ENCODE results near the gene TAX1BP1. TPM values are rescaled to one million over a fixed set of nuclear protein-coding genes. Genes with fewer than 3 reads are reported as not detected.

Gene TAX1BP1
- polyA plus RNA-seq, 1 donor from 2014 or later = 115 TPM

DNA sequence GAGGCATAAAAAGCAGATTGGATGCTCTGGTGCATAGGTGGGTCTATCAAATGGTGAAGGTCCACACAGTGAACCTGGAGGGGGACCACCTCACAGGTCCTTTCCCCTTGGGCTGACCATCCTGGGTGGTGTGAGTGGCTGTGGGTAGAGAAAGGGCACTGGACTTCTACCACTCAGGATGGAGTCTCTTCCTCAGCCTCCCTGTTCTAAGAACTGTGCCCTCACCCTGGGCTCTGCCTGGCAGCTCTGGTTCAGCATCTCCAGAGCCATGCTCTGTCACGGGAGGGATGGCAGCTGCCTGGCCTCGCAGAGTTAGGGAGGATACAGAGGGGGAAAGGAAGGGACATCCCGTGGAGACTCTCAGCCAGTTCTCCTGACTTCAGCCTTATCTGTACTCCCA is 121.8 kb downstream of the TAX1BP1 start:
- Histone ChIP-seq H3K4me3 (ENCODE audit: low read length) (no peak overlapping the region), H3K27me3 (ENCODE audit: insufficient read depth, low read depth, low read length) (no peaks in the 10 kb centered on the region), H3K36me3 (ENCODE audit: insufficient read depth, low read length) (no peaks in the 10 kb centered on the region), H3K4me2 (ENCODE audit: low read length) (no peak overlapping the region), H2AFZ (ENCODE audit: low read depth, low read length) (no peak overlapping the region), H4K20me1 (ENCODE audit: insufficient read depth) (no peaks in the 10 kb centered on the region), H3K9ac (ENCODE audit: low read length) (no peak overlapping the region), H3F3A (ENCODE audit: insufficient read depth, low read length, poor library complexity, severe bottlenecking) (no peaks in the 10 kb centered on the region), H3K27ac (ENCODE audit: low read length) (no peak overlapping the region), H3K9me2 (ENCODE audit: insufficient read depth, low read length) (no peaks in the 10 kb centered on the region), H3K9me3 (ENCODE audit: low read length) (no peaks in the 10 kb centered on the region), H3K79me2 (replicated peaks; ENCODE audit: insufficient read depth, low read length) (no peaks in the 10 kb centered on the region)
- no peak for TF ChIP-seq SMC3 (conservative IDR thresholded peaks at IDR 0.05; ENCODE audit: poor library complexity)
- TF ChIP-seq, protein P1, sequence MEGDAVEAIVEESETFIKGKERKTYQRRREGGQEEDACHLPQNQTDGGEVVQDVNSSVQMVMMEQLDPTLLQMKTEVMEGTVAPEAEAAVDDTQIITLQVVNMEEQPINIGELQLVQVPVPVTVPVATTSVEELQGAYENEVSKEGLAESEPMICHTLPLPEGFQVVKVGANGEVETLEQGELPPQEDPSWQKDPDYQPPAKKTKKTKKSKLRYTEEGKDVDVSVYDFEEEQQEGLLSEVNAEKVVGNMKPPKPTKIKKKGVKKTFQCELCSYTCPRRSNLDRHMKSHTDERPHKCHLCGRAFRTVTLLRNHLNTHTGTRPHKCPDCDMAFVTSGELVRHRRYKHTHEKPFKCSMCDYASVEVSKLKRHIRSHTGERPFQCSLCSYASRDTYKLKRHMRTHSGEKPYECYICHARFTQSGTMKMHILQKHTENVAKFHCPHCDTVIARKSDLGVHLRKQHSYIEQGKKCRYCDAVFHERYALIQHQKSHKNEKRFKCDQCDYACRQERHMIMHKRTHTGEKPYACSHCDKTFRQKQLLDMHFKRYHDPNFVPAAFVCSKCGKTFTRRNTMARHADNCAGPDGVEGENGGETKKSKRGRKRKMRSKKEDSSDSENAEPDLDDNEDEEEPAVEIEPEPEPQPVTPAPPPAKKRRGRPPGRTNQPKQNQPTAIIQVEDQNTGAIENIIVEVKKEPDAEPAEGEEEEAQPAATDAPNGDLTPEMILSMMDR (IDR thresholded peaks at IDR 0.05; ENCODE audit: poor library complexity, severe bottlenecking) = no peak
- TF ChIP-seq EZH2 (IDR thresholded peaks at IDR 0.05; ENCODE audit: borderline replicate concordance, insufficient read depth, low read length, poor library complexity, severe bottlenecking) = no peak
- no peak for TF ChIP-seq TAF1 (IDR thresholded peaks at IDR 0.05; ENCODE audit: low read depth)
- TF ChIP-seq RAD21 (conservative IDR thresholded peaks at IDR 0.05) = no peak
- TF ChIP-seq POLR2AphosphoS5 (IDR thresholded peaks at IDR 0.05) = no peak
- TF ChIP-seq, protein P2, sequence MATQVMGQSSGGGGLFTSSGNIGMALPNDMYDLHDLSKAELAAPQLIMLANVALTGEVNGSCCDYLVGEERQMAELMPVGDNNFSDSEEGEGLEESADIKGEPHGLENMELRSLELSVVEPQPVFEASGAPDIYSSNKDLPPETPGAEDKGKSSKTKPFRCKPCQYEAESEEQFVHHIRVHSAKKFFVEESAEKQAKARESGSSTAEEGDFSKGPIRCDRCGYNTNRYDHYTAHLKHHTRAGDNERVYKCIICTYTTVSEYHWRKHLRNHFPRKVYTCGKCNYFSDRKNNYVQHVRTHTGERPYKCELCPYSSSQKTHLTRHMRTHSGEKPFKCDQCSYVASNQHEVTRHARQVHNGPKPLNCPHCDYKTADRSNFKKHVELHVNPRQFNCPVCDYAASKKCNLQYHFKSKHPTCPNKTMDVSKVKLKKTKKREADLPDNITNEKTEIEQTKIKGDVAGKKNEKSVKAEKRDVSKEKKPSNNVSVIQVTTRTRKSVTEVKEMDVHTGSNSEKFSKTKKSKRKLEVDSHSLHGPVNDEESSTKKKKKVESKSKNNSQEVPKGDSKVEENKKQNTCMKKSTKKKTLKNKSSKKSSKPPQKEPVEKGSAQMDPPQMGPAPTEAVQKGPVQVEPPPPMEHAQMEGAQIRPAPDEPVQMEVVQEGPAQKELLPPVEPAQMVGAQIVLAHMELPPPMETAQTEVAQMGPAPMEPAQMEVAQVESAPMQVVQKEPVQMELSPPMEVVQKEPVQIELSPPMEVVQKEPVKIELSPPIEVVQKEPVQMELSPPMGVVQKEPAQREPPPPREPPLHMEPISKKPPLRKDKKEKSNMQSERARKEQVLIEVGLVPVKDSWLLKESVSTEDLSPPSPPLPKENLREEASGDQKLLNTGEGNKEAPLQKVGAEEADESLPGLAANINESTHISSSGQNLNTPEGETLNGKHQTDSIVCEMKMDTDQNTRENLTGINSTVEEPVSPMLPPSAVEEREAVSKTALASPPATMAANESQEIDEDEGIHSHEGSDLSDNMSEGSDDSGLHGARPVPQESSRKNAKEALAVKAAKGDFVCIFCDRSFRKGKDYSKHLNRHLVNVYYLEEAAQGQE (IDR thresholded peaks at IDR 0.05; ENCODE audit: borderline replicate concordance) = no peak
- TF ChIP-seq EP300 (conservative IDR thresholded peaks at IDR 0.05; ENCODE audit: poor library complexity, severe bottlenecking) = no peak
- TF ChIP-seq MXI1 (conservative IDR thresholded peaks at IDR 0.05; ENCODE audit: poor library complexity, severe bottlenecking) = no peak

DNA sequence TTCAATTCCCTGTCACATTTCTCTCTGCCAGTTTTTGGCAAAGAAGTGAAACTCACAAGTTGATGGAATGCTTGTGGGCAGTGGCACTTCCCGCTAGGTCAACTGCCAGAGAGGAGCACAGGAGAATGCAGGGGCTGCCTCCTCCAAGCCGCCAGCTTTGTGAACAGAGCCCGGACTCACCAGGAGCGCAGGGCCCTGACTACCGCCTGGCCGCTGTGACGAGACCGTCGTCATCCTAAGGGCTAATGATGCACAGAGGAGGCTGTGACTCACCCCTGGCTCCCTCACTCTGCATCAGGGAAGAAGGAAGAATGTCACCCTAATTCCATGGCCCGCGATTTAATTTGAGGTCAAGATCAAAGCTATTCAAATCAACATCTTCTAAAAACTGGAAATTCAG is 123.9 kb downstream of the TAX1BP1 start:
- no peak overlapping the region for H3K4me3 ChIP-seq (ENCODE audit: low read length)
- no peaks in the 10 kb centered on the region for H3K9me3 ChIP-seq (ENCODE audit: low read length)
- H2AFZ ChIP-seq (ENCODE audit: low read depth, low read length) = no peak overlapping the region
- H3F3A ChIP-seq (ENCODE audit: insufficient read depth, low read length, poor library complexity, severe bottlenecking) = peaks cover 3% of the 10 kb centered on the region
- H3K79me2 ChIP-seq (replicated peaks; ENCODE audit: insufficient read depth, low read length) = no peaks in the 10 kb centered on the region
- no peaks in the 10 kb centered on the region for H4K20me1 ChIP-seq (ENCODE audit: insufficient read depth)
- H3K9me2 ChIP-seq (ENCODE audit: insufficient read depth, low read length) = no peaks in the 10 kb centered on the region
- no peak overlapping the region for H3K27ac ChIP-seq (ENCODE audit: low read length)
- H3K9ac ChIP-seq (ENCODE audit: low read length) = no peak overlapping the region
- H3K36me3 ChIP-seq (ENCODE audit: insufficient read depth, low read length) = no peaks in the 10 kb centered on the region
- no peak overlapping the region for H3K4me2 ChIP-seq (ENCODE audit: low read length)
- no peaks in the 10 kb centered on the region for H3K27me3 ChIP-seq (ENCODE audit: insufficient read depth, low read depth, low read length)
- TF ChIP-seq SMC3 (conservative IDR thresholded peaks at IDR 0.05; ENCODE audit: poor library complexity) = no peak
- no peak for TF ChIP-seq MXI1 (conservative IDR thresholded peaks at IDR 0.05; ENCODE audit: poor library complexity, severe bottlenecking)
- TF ChIP-seq, protein P2 (IDR thresholded peaks at IDR 0.05; ENCODE audit: borderline replicate concordance) = no peak
- no peak for TF ChIP-seq RAD21 (conservative IDR thresholded peaks at IDR 0.05)
- no peak for TF ChIP-seq POLR2AphosphoS5 (IDR thresholded peaks at IDR 0.05)
- no peak for TF ChIP-seq EP300 (conservative IDR thresholded peaks at IDR 0.05; ENCODE audit: poor library complexity, severe bottlenecking)
